ENCODE results near the gene KMT5B.

The KMT5B gene

DNA sequence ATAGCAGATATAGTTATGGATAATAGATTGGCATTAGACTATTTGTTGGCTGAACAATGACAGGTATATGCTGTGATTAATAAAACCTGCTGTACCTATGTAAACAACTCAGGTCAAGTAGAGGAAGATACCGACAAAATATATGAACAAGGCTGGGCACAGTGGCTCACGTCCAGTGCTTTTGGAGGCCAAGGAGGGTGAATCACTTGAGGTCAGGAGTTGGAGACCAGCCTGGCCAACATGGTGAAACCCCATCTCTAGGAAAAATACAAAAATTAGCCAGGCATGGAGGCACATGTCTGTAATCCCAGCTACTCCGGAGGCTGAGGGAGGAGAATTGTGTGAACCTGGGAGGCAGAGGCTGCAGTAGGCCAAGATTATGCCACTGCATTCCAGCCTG, 77.9 kb downstream of the KMT5B start:
- Histone ChIP-seq H3F3A (ENCODE audit: low read depth) (no peaks in the 10 kb centered on the region), H3K27me3 (ENCODE audit: insufficient read depth, low read length, poor library complexity, severe bottlenecking) (no peaks in the 10 kb centered on the region), H3K4me2 (ENCODE audit: low read depth, low read length, poor library complexity, severe bottlenecking) (no peak overlapping the region), H3K79me2 (ENCODE audit: insufficient read depth, low read length) (no peaks in the 10 kb centered on the region), H4K20me1 (ENCODE audit: insufficient read depth, low read length, poor library complexity, severe bottlenecking) (no peaks in the 10 kb centered on the region), H2AFZ (ENCODE audit: low read length) (no peak overlapping the region), H3K4me3 (ENCODE audit: low read length, poor library complexity, severe bottlenecking) (no peak overlapping the region), H3K4me1 (ENCODE audit: insufficient read depth, low read length, poor library complexity, severe bottlenecking) (no peaks in the 10 kb centered on the region), H3K9me2 (replicated peaks; ENCODE audit: low read depth, low read length) (no peaks in the 10 kb centered on the region), H3K36me3 (ENCODE audit: insufficient read depth, low read length) (no peaks in the 10 kb centered on the region), H3K9me3 (ENCODE audit: insufficient read depth, low read depth, low read length) (peaks cover 4% of the 10 kb centered on the region; the same call in 1 of the 2 replicates), H3K9ac (ENCODE audit: low read depth, low read length, poor library complexity, severe bottlenecking) (no peak overlapping the region)
- TF ChIP-seq, protein P1, sequence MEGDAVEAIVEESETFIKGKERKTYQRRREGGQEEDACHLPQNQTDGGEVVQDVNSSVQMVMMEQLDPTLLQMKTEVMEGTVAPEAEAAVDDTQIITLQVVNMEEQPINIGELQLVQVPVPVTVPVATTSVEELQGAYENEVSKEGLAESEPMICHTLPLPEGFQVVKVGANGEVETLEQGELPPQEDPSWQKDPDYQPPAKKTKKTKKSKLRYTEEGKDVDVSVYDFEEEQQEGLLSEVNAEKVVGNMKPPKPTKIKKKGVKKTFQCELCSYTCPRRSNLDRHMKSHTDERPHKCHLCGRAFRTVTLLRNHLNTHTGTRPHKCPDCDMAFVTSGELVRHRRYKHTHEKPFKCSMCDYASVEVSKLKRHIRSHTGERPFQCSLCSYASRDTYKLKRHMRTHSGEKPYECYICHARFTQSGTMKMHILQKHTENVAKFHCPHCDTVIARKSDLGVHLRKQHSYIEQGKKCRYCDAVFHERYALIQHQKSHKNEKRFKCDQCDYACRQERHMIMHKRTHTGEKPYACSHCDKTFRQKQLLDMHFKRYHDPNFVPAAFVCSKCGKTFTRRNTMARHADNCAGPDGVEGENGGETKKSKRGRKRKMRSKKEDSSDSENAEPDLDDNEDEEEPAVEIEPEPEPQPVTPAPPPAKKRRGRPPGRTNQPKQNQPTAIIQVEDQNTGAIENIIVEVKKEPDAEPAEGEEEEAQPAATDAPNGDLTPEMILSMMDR (conservative IDR thresholded peaks at IDR 0.05; ENCODE audit: low read length) = no peak
- TF ChIP-seq EZH2phosphoT487 (IDR thresholded peaks at IDR 0.05; ENCODE audit: borderline replicate concordance) = no peak

DNA sequence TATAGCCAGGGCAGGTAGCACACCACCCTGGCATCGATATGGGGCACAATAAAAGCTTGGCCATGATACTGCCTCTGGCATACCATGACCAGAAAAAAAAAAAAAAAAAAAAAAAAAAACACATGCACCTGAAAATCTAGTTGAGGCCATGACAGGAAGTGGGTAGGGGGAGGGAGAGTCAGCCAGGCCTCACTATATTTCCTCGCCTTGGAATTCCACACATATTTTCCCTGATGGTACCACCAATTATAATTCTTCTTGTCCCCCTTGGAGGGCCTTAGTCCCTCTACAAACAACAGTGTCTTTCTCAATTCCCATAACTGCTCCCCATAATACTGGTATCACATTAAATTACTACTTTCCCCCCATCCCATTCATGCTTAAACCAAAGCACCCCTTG, 79.3 kb downstream of the KMT5B start:
- no peak overlapping the region for H3K9ac ChIP-seq (ENCODE audit: low read depth, low read length, poor library complexity, severe bottlenecking)
- H3K4me3 ChIP-seq (ENCODE audit: low read length, poor library complexity, severe bottlenecking) = no peak overlapping the region
- H3K27me3 ChIP-seq (ENCODE audit: insufficient read depth, low read length, poor library complexity, severe bottlenecking) = no peaks in the 10 kb centered on the region
- no peaks in the 10 kb centered on the region for H4K20me1 ChIP-seq (ENCODE audit: insufficient read depth, low read length, poor library complexity, severe bottlenecking)
- no peak overlapping the region for H2AFZ ChIP-seq (ENCODE audit: low read length)
- no peaks in the 10 kb centered on the region for H3F3A ChIP-seq (ENCODE audit: low read depth)
- peaks cover 4% of the 10 kb centered on the region; the same call in 1 of the 2 replicates for H3K9me3 ChIP-seq (ENCODE audit: insufficient read depth, low read depth, low read length)
- H3K4me1 ChIP-seq (ENCODE audit: insufficient read depth, low read length, poor library complexity, severe bottlenecking) = no peaks in the 10 kb centered on the region
- no peak overlapping the region for H3K4me2 ChIP-seq (ENCODE audit: low read depth, low read length, poor library complexity, severe bottlenecking)
- no peaks in the 10 kb centered on the region for H3K36me3 ChIP-seq (ENCODE audit: insufficient read depth, low read length)
- TF ChIP-seq, protein P1 (conservative IDR thresholded peaks at IDR 0.05; ENCODE audit: low read length) = no peak
- no peak for TF ChIP-seq EZH2phosphoT487 (IDR thresholded peaks at IDR 0.05; ENCODE audit: borderline replicate concordance)
- H3K79me2 ChIP-seq (ENCODE audit: insufficient read depth, low read length) = no peaks in the 10 kb centered on the region
- no peaks in the 10 kb centered on the region for H3K9me2 ChIP-seq (replicated peaks; ENCODE audit: low read depth, low read length)

DNA sequence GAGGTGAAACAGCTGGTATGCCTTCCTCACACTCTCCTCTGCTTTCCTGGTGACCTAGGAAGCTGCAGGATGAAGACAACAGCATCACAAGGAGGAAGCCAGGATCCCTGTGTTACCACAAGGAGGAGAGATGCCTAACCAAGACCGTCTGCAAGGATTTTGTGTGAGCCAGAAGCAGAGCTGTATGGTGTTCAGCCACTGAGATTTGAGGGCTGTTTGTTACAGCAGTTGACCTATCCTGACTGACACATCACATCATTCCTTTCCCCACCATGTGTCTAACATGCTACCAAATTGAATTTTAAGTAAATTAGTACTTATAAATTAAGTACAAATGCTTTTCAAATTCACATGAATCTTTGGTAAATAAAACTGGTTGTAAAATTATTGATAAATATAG, 83.0 kb downstream of the KMT5B start:
- Histone ChIP-seq H3K4me3 (ENCODE audit: low read length, poor library complexity, severe bottlenecking) (no peak overlapping the region), H3F3A (ENCODE audit: low read depth) (no peaks in the 10 kb centered on the region), H3K9ac (ENCODE audit: low read depth, low read length, poor library complexity, severe bottlenecking) (no peak overlapping the region), H3K9me2 (replicated peaks; ENCODE audit: low read depth, low read length) (no peaks in the 10 kb centered on the region), H3K36me3 (ENCODE audit: insufficient read depth, low read length) (no peaks in the 10 kb centered on the region), H3K4me1 (ENCODE audit: insufficient read depth, low read length, poor library complexity, severe bottlenecking) (no peaks in the 10 kb centered on the region), H4K20me1 (ENCODE audit: insufficient read depth, low read length, poor library complexity, severe bottlenecking) (no peaks in the 10 kb centered on the region), H2AFZ (ENCODE audit: low read length) (no peak overlapping the region; the same call in 1 of the 2 replicates), H3K27me3 (ENCODE audit: insufficient read depth, low read length, poor library complexity, severe bottlenecking) (no peaks in the 10 kb centered on the region), H3K79me2 (ENCODE audit: insufficient read depth, low read length) (no peaks in the 10 kb centered on the region), H3K4me2 (ENCODE audit: low read depth, low read length, poor library complexity, severe bottlenecking) (no peak overlapping the region), H3K9me3 (ENCODE audit: insufficient read depth, low read depth, low read length) (peaks cover 4% of the 10 kb centered on the region; the same call in 1 of the 2 replicates)
- TF ChIP-seq, protein P1 (conservative IDR thresholded peaks at IDR 0.05; ENCODE audit: low read length) = no peak
- no peak for TF ChIP-seq EZH2phosphoT487 (IDR thresholded peaks at IDR 0.05; ENCODE audit: borderline replicate concordance)
